Stimulated activated CD8-positive, alpha-beta memory T cell treated with anti-CD3 and anti-CD28 coated beads, Interleukin-12 subunit alpha, Interleukin-12 subunit beta, amount 100 ng/mL, for 1 hour (primary cell): ENCODE measurements around the gene IRS1.
"Not testable (repeated sequence)": the region's sequence is repeated elsewhere in the genome, so short reads cannot be mapped to it uniquely, and the experiment has no call there.

Experiments
- DNase-seq: peaks from one replicate; pipeline ENCODE4 v3.0.0-alpha.2; 2020; ENCODE audit warnings: low read depth

The IRS1 gene

GRCh38 chr2:226799211-226799975 is at the start of gene IRS1:
Gene IRS1 (minus strand): TSS chr2:226799820. CDS start chr2:226798738, 1,082 bp downstream.
- DNase-seq: peak; percentile 31

- no peak for DNase-seq
Observed at GRCh38 chr2:226849349-226849748, 49.7 kb upstream of the IRS1 start.

GRCh38 chr2:226847511-226847910 is 47.9 kb upstream of the IRS1 start:
- no peak for DNase-seq

- DNase-seq: no peak
Observed at GRCh38 chr2:226847090-226847489, 47.5 kb upstream of the IRS1 start.

- DNase-seq: no peak
Observed at GRCh38 chr2:226845386-226846116, 45.9 kb upstream of the IRS1 start.

GRCh38 chr2:226843001-226843400 is 43.4 kb upstream of the IRS1 start:
- not testable (repeated sequence) for DNase-seq

- DNase-seq: no peak
Observed at GRCh38 chr2:226839951-226840350, 40.3 kb upstream of the IRS1 start.

- DNase-seq: no peak
Observed at GRCh38 chr2:226839161-226839560, 39.5 kb upstream of the IRS1 start.

- no peak for DNase-seq
Observed at GRCh38 chr2:226838722-226839121, 39.1 kb upstream of the IRS1 start.

- no peak for DNase-seq
Observed at GRCh38 chr2:226837787-226838603, 38.4 kb upstream of the IRS1 start.

GRCh38 chr2:226837334-226837733 is 37.7 kb upstream of the IRS1 start:
- no peak for DNase-seq

- DNase-seq: no peak
Observed at GRCh38 chr2:226836548-226836885, 36.9 kb upstream of the IRS1 start.

GRCh38 chr2:226835796-226836547 is 36.4 kb upstream of the IRS1 start, which contains the start of gene RHBDD1:
Gene RHBDD1 (plus strand): TSS chr2:226836054. CDS start chr2:226864694, 28,640 bp downstream.
- peak; percentile 90 for DNase-seq

- DNase-seq: no peak
Observed at GRCh38 chr2:226835420-226835795, 35.8 kb upstream of the IRS1 start.

GRCh38 chr2:226834880-226835279 is 35.3 kb upstream of the IRS1 start:
- not testable (repeated sequence) for DNase-seq

GRCh38 chr2:226832061-226832460 is 32.4 kb upstream of the IRS1 start:
- no peak for DNase-seq

- no peak for DNase-seq
Observed at GRCh38 chr2:226831266-226831665, 31.6 kb upstream of the IRS1 start.

GRCh38 chr2:226829721-226830631 is 30.4 kb upstream of the IRS1 start:
- DNase-seq: no peak

- no peak for DNase-seq
Observed at GRCh38 chr2:226828191-226828590, 28.6 kb upstream of the IRS1 start.

- DNase-seq: no peak
Observed at GRCh38 chr2:226825056-226825455, 25.4 kb upstream of the IRS1 start.

GRCh38 chr2:226818930-226819329 is 19.3 kb upstream of the IRS1 start:
- DNase-seq: no peak
